ENCODE results near the gene TRMT13. TPM values are rescaled to one million over a fixed set of nuclear protein-coding genes. Genes with fewer than 3 reads are reported as not detected.

Gene TRMT13
- total RNA-seq, 2 experiments from 2014 or later, result 15.5 to 17.5 TPM

GRCh38 chr1:100164702-100165101 is 31.7 kb downstream of the TRMT13 start:
- no peaks in the 10 kb centered on the region for H3K27me3 Mint-ChIP-seq
- no peaks in the 10 kb centered on the region for H3K4me1 Mint-ChIP-seq (ENCODE audit: low read depth)
- TF ChIP-seq CTCF (IDR thresholded peaks at IDR 0.05), result no peak
- no peak for ATAC-seq
- DNase-seq, result no peak
- no peak overlapping the region for H3K27ac Mint-ChIP-seq
- ChIA-PET CTCF (no interaction called here), POLR2A (no interaction called here)
- intact Hi-C loops (cut with micrococcal nuclease), result no loop called here
- H3K36me3 Mint-ChIP-seq (ENCODE audit: low read depth), result no peaks in the 10 kb centered on the region
- no peaks in the 10 kb centered on the region for H3K9me3 Mint-ChIP-seq
- H3K4me3 Mint-ChIP-seq, result no peak overlapping the region

- ChIA-PET CTCF (no interaction called here), POLR2A (no interaction called here)
- Mint-ChIP-seq H3K36me3 (ENCODE audit: low read depth) (no peaks in the 10 kb centered on the region), H3K4me1 (ENCODE audit: low read depth) (no peaks in the 10 kb centered on the region), H3K9me3 (no peaks in the 10 kb centered on the region), H3K27ac (no peak overlapping the region), H3K4me3 (no peak overlapping the region), H3K27me3 (peaks cover 1% of the 10 kb centered on the region)
- DNase-seq, result no peak
- ATAC-seq, result no peak
- TF ChIP-seq CTCF (IDR thresholded peaks at IDR 0.05), result no peak
- intact Hi-C loops (cut with micrococcal nuclease), result no loop called here
Measured at GRCh38 chr1:100168051-100168450, 35.1 kb downstream of the TRMT13 start.

GRCh38 chr1:100177295-100178041 is 44.5 kb downstream of the TRMT13 start:
- H3K4me1 Mint-ChIP-seq (ENCODE audit: low read depth), result no peaks in the 10 kb centered on the region
- no peak overlapping the region for H3K4me3 Mint-ChIP-seq
- H3K27ac Mint-ChIP-seq, result no peak overlapping the region
- H3K9me3 Mint-ChIP-seq, result peaks cover 4% of the 10 kb centered on the region
- intact Hi-C loops (cut with micrococcal nuclease), result no loop called here
- H3K36me3 Mint-ChIP-seq (ENCODE audit: low read depth), result no peaks in the 10 kb centered on the region
- ChIA-PET CTCF (interaction anchor here (1.4 kb wide), 1 partner anchor 11 kb away, joined by 3 read pairs; no protein-coding TSS in a partner anchor), POLR2A (no interaction called here)
- no peaks in the 10 kb centered on the region for H3K27me3 Mint-ChIP-seq
- ATAC-seq (no peak), DNase-seq (no peak)
- no peak for TF ChIP-seq CTCF (IDR thresholded peaks at IDR 0.05)

- ChIA-PET CTCF (no interaction called here), POLR2A (no interaction called here)
- H3K4me3 Mint-ChIP-seq, result no peak within 1 kb of the TSS
- H3K36me3 Mint-ChIP-seq (ENCODE audit: low read depth), result no peaks in the 10 kb centered on the region
- intact Hi-C loops (cut with micrococcal nuclease), result no loop called here
- no peak for TF ChIP-seq CTCF (IDR thresholded peaks at IDR 0.05)
- no peaks in the 10 kb centered on the region for H3K27me3 Mint-ChIP-seq
- DNase-seq (no peak), ATAC-seq (no peak)
- H3K4me1 Mint-ChIP-seq (ENCODE audit: low read depth), result no peaks in the 10 kb centered on the region
- H3K27ac Mint-ChIP-seq, result no peak within 1 kb of the TSS
- peaks cover 4% of the 10 kb centered on the region for H3K9me3 Mint-ChIP-seq
Measured at GRCh38 chr1:100178091-100178490, 45.1 kb downstream of the TRMT13 start, which contains the start of gene LRRC39. TSS of gene LRRC39 (minus strand) at chr1:100178256. CDS start at chr1:100168516, 9,740 bp downstream.

DNA sequence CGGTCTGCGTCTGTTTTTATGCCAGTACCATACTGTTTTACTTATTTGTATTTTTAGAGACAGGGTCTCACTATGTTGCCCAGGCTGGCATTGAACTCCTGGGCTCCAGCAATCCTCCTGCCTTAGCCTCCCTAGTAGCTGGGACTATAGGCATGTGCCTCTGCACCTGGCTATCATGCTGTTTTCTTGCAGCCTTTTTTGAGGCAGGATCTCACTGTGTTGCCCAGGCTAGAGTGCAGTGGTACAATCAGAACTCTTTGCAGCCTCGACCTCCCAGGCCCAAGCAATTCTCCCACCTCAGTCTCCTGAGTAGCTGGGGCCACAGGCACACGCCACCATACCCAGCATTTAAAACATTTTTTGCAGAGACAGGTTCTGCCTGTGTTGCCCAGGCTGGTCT is 50.4 kb downstream of the TRMT13 start:
- H3K27ac Mint-ChIP-seq, result no peak overlapping the region
- CTCF ChIA-PET, result no interaction called here
- ATAC-seq (no peak), DNase-seq (no peak)
- no peak for TF ChIP-seq CTCF (IDR thresholded peaks at IDR 0.05)
- intact Hi-C loops (cut with micrococcal nuclease), result no loop called here
- POLR2A ChIA-PET, result no interaction called here
- H3K9me3 Mint-ChIP-seq, result peaks cover 4% of the 10 kb centered on the region
- no peaks in the 10 kb centered on the region for H3K36me3 Mint-ChIP-seq (ENCODE audit: low read depth)
- H3K27me3 Mint-ChIP-seq, result no peaks in the 10 kb centered on the region
- no peak overlapping the region for H3K4me3 Mint-ChIP-seq
- H3K4me1 Mint-ChIP-seq (ENCODE audit: low read depth), result no peaks in the 10 kb centered on the region
